ENCODE results near the gene BUD23. TPM values are rescaled to one million over a fixed set of nuclear protein-coding genes. Genes with fewer than 3 reads are reported as not detected.

BUD23 gene
- polyA plus RNA-seq, 3 donors, result 82.1 to 105 (median 96.3) TPM

DNA sequence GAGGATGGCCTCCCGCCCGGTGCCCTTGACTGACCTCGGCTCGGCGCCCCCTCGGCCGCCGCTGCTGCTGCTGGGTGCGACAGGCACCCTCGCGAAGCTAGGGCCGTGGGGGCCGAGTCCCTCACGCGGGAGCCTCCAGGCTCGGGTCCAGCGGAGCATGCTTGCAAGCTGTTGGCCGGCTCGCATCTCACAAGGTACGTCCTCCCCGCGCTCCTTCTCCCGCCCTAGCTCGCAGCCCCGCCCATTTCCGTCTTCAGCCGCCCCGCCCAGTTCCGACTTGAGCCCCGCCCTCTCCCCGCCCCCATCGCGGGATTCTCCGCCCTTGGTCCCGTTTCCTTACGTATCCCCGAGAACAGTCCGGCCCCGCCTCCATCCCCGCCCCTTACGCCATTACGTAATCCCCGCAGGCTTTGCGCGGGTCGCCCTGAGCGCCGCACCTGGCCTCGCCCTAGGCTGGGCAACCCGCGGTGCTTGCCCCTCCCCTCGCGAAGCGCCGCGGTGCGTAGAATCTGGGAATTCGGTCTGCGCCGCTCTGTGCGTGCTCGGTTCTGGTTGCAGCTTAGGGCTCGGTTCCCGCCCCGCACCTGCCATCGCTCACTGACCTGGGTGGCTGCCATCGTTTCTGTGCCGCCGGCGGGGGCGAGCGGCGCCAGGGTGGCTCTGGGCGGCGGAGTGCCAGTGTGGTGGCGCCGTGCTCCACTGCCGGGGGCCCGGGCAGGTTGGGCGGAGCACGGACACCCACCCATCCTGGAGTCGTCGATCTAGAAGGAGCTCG, 55.4 kb downstream of the BUD23 start, which contains the start of gene ABHD11:
TSS of gene ABHD11 (minus strand) at position 191 of the 775 bp plus-strand sequence. CDS start at position 159, 32 bp downstream.
- DNase-seq, result peak; percentile 95

DNA sequence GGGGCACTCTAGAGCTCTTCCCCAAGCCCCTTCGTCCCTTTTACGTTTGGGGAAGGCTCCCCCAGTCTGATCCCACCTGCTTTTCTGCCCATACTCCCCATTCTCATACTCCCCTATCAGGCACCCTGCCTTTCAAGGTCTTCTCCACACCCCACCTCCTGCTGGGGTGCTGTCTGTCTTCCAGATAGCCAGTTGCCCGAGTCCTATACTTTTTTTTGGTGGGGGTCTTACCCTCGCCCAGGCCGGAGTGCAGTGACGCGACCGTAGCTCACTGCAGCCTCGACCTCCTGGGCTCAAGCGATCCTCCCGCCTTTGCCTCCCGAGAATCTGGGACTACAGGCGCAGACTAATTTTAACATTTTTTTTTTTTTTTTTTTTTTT, 56.0 kb downstream of the BUD23 start:
- DNase-seq, result no peak

DNA sequence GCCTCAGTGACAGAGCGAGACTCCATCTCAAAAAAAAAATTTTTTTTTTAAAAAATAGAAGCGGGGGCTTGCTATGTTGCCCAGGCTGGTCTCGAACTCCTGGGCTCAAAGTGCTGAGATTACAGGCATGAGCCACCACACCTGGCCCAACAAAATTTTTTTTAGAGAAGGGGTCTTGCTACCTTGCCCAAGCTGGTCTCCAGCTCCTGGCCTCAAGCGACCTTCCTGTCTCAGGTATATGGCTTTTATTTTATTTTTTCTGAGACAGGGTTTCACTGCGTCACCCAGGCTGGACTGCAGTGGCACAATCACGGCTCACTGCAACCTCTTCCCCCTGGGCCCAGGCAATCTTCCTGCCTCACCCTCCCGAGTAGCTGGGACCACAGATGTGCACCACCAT, 56.8 kb downstream of the BUD23 start:
- no peak for DNase-seq

DNA sequence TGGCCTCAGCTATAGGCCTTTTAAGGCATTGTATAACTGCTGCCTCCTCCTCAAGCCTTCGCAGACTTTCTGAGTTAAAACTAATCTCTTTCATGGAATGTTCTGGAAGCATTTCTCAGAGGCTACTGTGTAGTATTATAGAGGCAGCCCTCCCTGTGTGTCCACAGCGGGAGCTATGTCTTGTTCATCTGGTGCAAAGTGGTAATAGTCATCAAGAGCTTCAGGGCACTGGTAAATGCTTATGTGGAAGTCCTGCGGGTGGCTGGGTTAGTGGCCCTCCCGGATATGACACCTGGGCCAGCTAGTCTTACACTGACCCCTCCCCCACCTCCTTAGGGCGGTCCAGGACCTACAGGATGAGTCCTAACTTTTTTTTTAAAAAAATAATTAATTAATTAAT, 57.4 kb downstream of the BUD23 start:
- DNase-seq, result no peak

DNA sequence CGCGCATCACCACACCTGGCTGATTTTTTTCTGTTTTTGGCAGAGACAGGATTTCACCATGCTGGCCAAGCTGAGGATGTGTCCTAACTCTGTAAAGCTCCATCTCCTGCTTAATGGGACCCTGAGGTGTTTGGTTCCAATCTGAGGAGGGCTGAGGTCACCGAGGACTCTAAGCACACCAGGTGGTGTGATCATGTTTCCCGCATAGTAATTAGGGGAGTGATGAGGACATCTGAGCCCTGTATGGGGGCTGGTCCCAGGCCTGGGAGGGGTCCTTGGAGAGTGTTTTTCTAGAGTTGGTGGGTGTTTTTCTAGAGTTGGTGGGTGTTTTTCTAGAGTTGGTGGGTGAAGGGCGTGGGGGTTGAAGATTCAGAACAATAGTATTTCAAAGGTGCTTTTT, 58.2 kb downstream of the BUD23 start:
- no peak for DNase-seq

DNA sequence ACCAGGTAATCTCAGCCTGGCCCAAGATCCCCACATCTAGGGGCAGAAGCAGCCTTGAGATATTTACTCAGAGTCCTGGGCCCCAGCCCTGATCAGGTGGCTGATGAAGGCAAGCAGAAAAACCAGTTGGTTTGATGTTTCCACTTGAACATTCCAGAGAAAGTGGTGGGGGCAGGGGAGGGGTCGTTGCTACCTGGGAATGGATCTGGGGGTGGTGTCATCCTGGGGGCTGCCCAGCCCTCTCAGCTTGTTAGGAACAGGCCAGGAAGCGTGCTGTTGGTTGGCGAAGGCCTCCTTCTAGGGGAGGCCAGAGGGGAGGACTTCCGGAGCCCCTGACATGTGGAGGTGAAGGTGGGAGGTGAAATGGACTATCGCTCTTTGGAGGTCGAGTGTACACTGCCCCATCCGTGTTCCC, 58.9 kb downstream of the BUD23 start:
- DNase-seq, result peak; percentile 79

DNA sequence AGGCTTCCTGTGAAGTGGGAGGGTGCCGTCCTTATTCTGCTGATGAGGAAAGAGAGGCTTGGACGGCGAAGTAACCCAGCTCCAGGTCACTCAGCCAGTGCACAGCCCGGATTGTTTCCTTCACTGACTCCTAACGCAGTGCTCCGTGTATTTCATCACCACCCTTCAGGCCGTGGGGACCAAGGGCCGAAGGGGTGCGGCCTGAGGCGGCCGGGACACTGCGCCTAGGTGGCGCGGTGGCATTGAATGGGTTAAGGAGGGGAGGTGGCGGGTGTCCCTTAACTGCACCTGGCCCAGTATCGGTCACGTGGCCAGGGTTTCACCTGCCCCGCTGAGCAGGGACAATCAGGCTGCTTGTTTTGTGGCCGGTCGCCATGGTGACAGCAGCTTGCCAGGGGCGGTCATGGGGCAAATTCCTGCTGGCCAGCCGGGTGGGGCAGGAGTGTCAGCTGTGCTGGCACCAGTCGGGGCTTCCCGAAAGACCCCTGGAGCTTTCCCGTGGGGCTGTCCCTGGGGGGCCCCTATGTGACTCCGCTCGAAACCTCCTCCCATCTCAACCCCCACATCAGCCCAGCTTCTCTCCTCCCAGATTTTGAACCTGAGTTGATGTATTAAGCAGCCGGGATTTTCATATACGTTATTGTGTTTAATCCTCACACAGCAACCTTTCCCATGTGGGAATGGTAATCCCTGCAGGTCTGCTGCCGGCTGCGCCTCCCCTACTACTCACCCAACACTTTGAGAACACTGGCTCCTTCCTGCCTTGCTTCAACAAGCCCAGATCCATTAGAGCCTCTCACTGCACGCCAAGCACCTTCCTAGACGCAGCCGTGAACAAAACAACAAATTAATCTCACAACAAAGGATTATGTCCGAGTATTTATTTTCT, 59.6 kb downstream of the BUD23 start:
- peak; percentile 97 for DNase-seq

DNA sequence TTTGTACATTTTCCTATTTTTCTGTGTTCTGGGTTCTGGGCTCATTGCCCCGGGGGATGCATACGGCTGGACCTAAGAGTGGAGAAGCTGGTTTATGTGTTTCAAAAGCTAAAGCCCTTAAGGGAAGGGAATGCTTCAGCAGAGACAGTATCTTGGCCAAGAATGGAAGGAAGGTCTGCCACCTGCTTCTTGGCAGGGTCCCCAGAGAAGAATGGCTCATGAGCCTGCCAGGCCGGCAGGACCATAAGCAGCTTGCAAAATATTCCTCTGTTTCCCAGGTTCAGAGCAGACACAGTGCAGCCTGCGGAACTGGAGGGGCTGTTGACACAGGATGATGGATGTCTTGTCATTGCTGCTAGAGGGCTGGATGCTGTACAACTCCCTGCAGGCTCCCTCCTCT, 63.0 kb downstream of the BUD23 start:
- DNase-seq, result no peak

Other genes with a start within 250 kb of the BUD23 start
- under 1 TPM; 0.50 to 0.70 (median 0.57) TPM for gene FZD9, start 249.8 kb upstream of the BUD23 start, polyA plus RNA-seq (ENCODE audit: insufficient read length in 3 of 3)
- gene BAZ1B, start 161.3 kb upstream of the BUD23 start, polyA plus RNA-seq (ENCODE audit: insufficient read length in 3 of 3), result 10 to 100 TPM; 70.2 to 77.8 (median 72.8) TPM
- gene BCL7B, start 125.9 kb upstream of the BUD23 start, polyA plus RNA-seq (ENCODE audit: insufficient read length in 3 of 3), result 10 to 100 TPM; 41.6 to 46.2 (median 42.8) TPM
- 10 to 100 TPM; 40.2 to 42.8 (median 41.9) TPM for gene TBL2, start 105.0 kb upstream of the BUD23 start, polyA plus RNA-seq (ENCODE audit: insufficient read length in 3 of 3)
- 1 to 10 TPM; 5.5 to 8.7 (median 7.3) TPM for gene MLXIPL, start 59.1 kb upstream of the BUD23 start, polyA plus RNA-seq (ENCODE audit: insufficient read length in 3 of 3)
- 10 to 100 TPM; 15.4 to 19.4 (median 18.9) TPM for gene VPS37D, start 15.8 kb upstream of the BUD23 start, polyA plus RNA-seq (ENCODE audit: insufficient read length in 3 of 3)
- gene DNAJC30, start 144 bp upstream of the BUD23 start, polyA plus RNA-seq (ENCODE audit: insufficient read length in 3 of 3), result 10 to 100 TPM; 10.6 to 12.4 (median 11.8) TPM
- gene STX1A, start 36.1 kb downstream of the BUD23 start, polyA plus RNA-seq (ENCODE audit: insufficient read length in 3 of 3), result 10 to 100 TPM; 10.8 to 13.0 (median 11.4) TPM
- gene ABHD11, start 55.2 kb downstream of the BUD23 start, polyA plus RNA-seq (ENCODE audit: insufficient read length in 3 of 3), result 10 to 100 TPM; 27.2 to 35.6 (median 30.8) TPM
- 10 to 100 TPM; 67.0 to 69.6 (median 69.2) TPM for gene CLDN3, start 86.7 kb downstream of the BUD23 start, polyA plus RNA-seq (ENCODE audit: insufficient read length in 3 of 3)
- 10 to 100 TPM; 76.8 to 91.5 (median 90.7) TPM for gene CLDN4, start 147.4 kb downstream of the BUD23 start, polyA plus RNA-seq (ENCODE audit: insufficient read length in 3 of 3)
- 10 to 100 TPM in 2 of 3 donors, 1 to 10 TPM in 1; 8.8 to 13.6 (median 13.0) TPM for gene METTL27, start 158.9 kb downstream of the BUD23 start, polyA plus RNA-seq (ENCODE audit: insufficient read length in 3 of 3)
- gene TMEM270, start 177.6 kb downstream of the BUD23 start, polyA plus RNA-seq (ENCODE audit: insufficient read length in 3 of 3), result not detected